C4-2B (cell line): ENCODE results near the gene HOXA1.

ENCODE experiments used
- ZFX ChIP-seq: fragments of 450-650 bp; IDR thresholded peaks from 2 replicates; pipeline ENCODE4 v1.6.1; 2017
- TF ChIP-seq, protein P1 (sequence below): fragments of 450-650 bp; conservative IDR thresholded peaks from 2 replicates; pipeline ENCODE4 v1.5.1; 2017; ENCODE audit warnings: mild to moderate bottlenecking

DNA sequence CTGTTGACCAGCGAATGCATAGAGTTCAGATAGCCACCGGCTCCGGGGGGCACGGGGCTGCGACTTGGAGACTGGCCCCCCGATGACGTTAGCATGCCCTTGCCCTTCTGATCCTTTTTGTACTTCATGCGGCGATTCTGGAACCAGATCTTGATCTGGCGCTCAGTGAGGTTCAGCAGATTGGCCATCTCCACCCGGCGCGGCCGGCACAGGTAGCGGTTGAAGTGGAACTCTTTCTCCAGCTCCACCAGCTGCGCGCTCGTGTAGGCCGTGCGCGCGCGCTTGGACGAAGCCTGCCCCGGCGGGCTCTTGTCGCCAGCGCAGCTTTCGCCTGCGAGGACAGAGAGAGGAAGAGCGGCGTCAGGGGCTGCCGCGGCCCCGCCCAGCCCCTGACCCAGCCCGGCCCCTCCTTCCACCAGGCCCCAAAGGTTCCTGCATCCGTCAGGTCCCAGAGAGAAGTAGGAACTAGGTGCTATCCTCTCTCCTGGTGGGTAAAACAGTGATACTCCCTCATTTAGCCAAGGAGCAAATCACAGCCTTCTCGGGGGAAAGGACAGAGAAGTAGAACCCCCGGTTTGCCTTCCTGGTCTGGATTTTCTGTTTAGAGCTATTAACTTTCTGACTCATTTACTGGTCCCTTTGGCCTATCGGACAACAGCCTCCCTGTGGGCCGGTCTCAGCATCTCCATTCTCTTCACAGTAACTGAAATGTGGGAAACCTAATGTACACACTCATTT, 12.8 kb upstream of the HOXA1 start:
- TF ChIP-seq, protein P1, sequence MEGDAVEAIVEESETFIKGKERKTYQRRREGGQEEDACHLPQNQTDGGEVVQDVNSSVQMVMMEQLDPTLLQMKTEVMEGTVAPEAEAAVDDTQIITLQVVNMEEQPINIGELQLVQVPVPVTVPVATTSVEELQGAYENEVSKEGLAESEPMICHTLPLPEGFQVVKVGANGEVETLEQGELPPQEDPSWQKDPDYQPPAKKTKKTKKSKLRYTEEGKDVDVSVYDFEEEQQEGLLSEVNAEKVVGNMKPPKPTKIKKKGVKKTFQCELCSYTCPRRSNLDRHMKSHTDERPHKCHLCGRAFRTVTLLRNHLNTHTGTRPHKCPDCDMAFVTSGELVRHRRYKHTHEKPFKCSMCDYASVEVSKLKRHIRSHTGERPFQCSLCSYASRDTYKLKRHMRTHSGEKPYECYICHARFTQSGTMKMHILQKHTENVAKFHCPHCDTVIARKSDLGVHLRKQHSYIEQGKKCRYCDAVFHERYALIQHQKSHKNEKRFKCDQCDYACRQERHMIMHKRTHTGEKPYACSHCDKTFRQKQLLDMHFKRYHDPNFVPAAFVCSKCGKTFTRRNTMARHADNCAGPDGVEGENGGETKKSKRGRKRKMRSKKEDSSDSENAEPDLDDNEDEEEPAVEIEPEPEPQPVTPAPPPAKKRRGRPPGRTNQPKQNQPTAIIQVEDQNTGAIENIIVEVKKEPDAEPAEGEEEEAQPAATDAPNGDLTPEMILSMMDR: no peak
- no peak for TF ChIP-seq ZFX
